HEK293 (cell line): ENCODE measurements around the gene ACAP2.

ENCODE experiments used
- CTCF ChIA-PET: fragments of 350-600 bp; formaldehyde crosslinking; extraction: SDS; loops from one replicate; lab custom pipeline; 2021; ENCODE audit warnings: antibody characterized with exemption; lab: Yijun Ruan, JAX
- POLR2A ChIA-PET: fragments of 300-600 bp; formaldehyde crosslinking; extraction: SDS; loops from one replicate; lab custom pipeline; 2020; ENCODE audit warnings: antibody characterized with exemption, inconsistent platforms; lab: Yijun Ruan, JAX
- H3K27ac ChIP-seq: fragments of 200-500 bp; sonication (Bioruptor generic); 2 replicates; pipeline ENCODE4 v1.5.1; 2014; ENCODE audit warnings: low read depth, low read length, control low read depth, inconsistent platforms; ENCODE audit errors: extremely low read depth
- H3K36me3 ChIP-seq, 2 experiments: fragments of 200-500 bp in 1 of 2; sonication (Bioruptor generic) in 1 of 2; 1 replicate in 1 of 2; 2 replicates in 1 of 2; pipeline ENCODE4 v1.5.1; 2014 to 2017; ENCODE audit warnings: inconsistent platforms in 2 of 2, low read length in 2 of 2; ENCODE audit not compliant: control insufficient read depth in 2 of 2, insufficient read depth in 1 of 2
- H3K4me1 ChIP-seq: fragments of 200-500 bp; sonication (Bioruptor generic); 2 replicates; pipeline ENCODE4 v1.5.1; 2014; ENCODE audit warnings: mild to moderate bottlenecking, low read length, inconsistent platforms; ENCODE audit not compliant: control insufficient read depth, insufficient read depth
- H3K4me3 ChIP-seq: 2 replicates; pipeline ENCODE4 v1.5.1; 2011; ENCODE audit warnings: low read depth, mild to moderate bottlenecking, control low read depth, low read length, moderate library complexity
- H3K9me3 ChIP-seq: fragments of 200-500 bp; sonication (Bioruptor generic); 2 replicates; pipeline ENCODE4 v1.5.1; 2014; ENCODE audit warnings: low read depth, low read length, inconsistent platforms; ENCODE audit not compliant: control insufficient read depth, insufficient read depth
- BCL11B ChIP-seq: fragments of 450-650 bp; formaldehyde crosslinking; IDR thresholded peaks from 2 replicates; pipeline ENCODE4 v1.5.1; 2016; ENCODE audit warnings: low read depth, missing biosample characterization, missing genetic modification characterization
- ELK4 ChIP-seq: IDR thresholded peaks from 2 replicates; pipeline ENCODE4 v1.6.1; 2011; ENCODE audit warnings: mild to moderate bottlenecking, low read depth, low read length, borderline replicate concordance
- GLIS1 ChIP-seq: fragments of 450-650 bp; formaldehyde crosslinking; IDR thresholded peaks from 2 replicates; pipeline ENCODE4 v1.5.1; 2016; ENCODE audit warnings: missing biosample characterization, missing genetic modification characterization
- MZF1 ChIP-seq: fragments of 450-650 bp; formaldehyde crosslinking; IDR thresholded peaks from 2 replicates; pipeline ENCODE4 v1.5.1; 2017; ENCODE audit warnings: missing biosample characterization, missing genetic modification characterization, borderline replicate concordance
- PRDM6 ChIP-seq: fragments of 450-650 bp; formaldehyde crosslinking; IDR thresholded peaks from 2 replicates; pipeline ENCODE4 v1.5.1; 2017; ENCODE audit warnings: missing biosample characterization, missing genetic modification characterization
- SP2 ChIP-seq: fragments of 450-650 bp; formaldehyde crosslinking; IDR thresholded peaks from 2 replicates; pipeline ENCODE4 v1.5.1; 2016; ENCODE audit warnings: missing biosample characterization, missing genetic modification characterization
- SP7 ChIP-seq: fragments of 450-650 bp; formaldehyde crosslinking; IDR thresholded peaks from 2 replicates; pipeline ENCODE4 v1.5.1; 2016; ENCODE audit warnings: missing biosample characterization, missing genetic modification characterization
- ZBTB20 ChIP-seq: fragments of 450-650 bp; formaldehyde crosslinking; IDR thresholded peaks from 2 replicates; pipeline ENCODE4 v1.5.1; 2016; ENCODE audit warnings: missing biosample characterization, missing genetic modification characterization
- ZBTB48 ChIP-seq: fragments of 450-650 bp; formaldehyde crosslinking; IDR thresholded peaks from 2 replicates; pipeline ENCODE4 v1.5.1; 2016; ENCODE audit warnings: missing biosample characterization, missing genetic modification characterization
- ZNF112 ChIP-seq: fragments of 450-650 bp; formaldehyde crosslinking; IDR thresholded peaks from 2 replicates; pipeline ENCODE4 v1.5.0; 2017; ENCODE audit warnings: missing biosample characterization, missing genetic modification characterization
- ZNF121 ChIP-seq: fragments of 450-650 bp; formaldehyde crosslinking; IDR thresholded peaks from 2 replicates; pipeline ENCODE4 v1.5.1; 2016; ENCODE audit warnings: missing biosample characterization, missing genetic modification characterization
- ZNF19 ChIP-seq: fragments of 450-650 bp; formaldehyde crosslinking; IDR thresholded peaks from 2 replicates; pipeline ENCODE4; 2016; ENCODE audit warnings: missing biosample characterization, missing genetic modification characterization, low read depth
- ZNF37A ChIP-seq: fragments of 450-650 bp; IDR thresholded peaks from 2 replicates; pipeline ENCODE4 v1.5.1; 2018; ENCODE audit warnings: missing biosample characterization, missing genetic modification characterization
- ZNF48 ChIP-seq: fragments of 450-650 bp; formaldehyde crosslinking; IDR thresholded peaks from 2 replicates; pipeline ENCODE4 v1.5.1; 2016; ENCODE audit warnings: missing biosample characterization, missing genetic modification characterization
- ZNF488 ChIP-seq: fragments of 450-650 bp; formaldehyde crosslinking; IDR thresholded peaks from 2 replicates; pipeline ENCODE4 v1.5.1; 2016; ENCODE audit warnings: missing biosample characterization, missing genetic modification characterization
- ZNF501 ChIP-seq: fragments of 450-650 bp; formaldehyde crosslinking; IDR thresholded peaks from 2 replicates; pipeline ENCODE4 v1.5.1; 2016; ENCODE audit warnings: missing biosample characterization, missing genetic modification characterization
- ZNF510 ChIP-seq: fragments of 450-650 bp; formaldehyde crosslinking; IDR thresholded peaks from 2 replicates; pipeline ENCODE4 v1.5.1; 2018; ENCODE audit warnings: mild to moderate bottlenecking, missing genetic modification characterization, missing biosample characterization; ENCODE audit not compliant: insufficient replicate concordance
- ZNF549 ChIP-seq: fragments of 450-650 bp; IDR thresholded peaks from 2 replicates; pipeline ENCODE4 v1.5.1; 2018; ENCODE audit warnings: missing biosample characterization, missing genetic modification characterization, mild to moderate bottlenecking, inconsistent platforms, moderate library complexity
- ZNF555 ChIP-seq: fragments of 450-650 bp; formaldehyde crosslinking; conservative IDR thresholded peaks from 2 replicates; pipeline ENCODE4 v1.5.1; 2017; ENCODE audit warnings: missing biosample characterization, mild to moderate bottlenecking, missing genetic modification characterization, inconsistent platforms
- ZNF558 ChIP-seq: fragments of 450-650 bp; formaldehyde crosslinking; IDR thresholded peaks from 2 replicates; pipeline ENCODE4 v1.5.1; 2016; ENCODE audit warnings: missing biosample characterization, missing genetic modification characterization
- ZNF561 ChIP-seq: fragments of 450-650 bp; IDR thresholded peaks from 2 replicates; pipeline ENCODE4 v1.5.1; 2018; ENCODE audit warnings: missing biosample characterization, missing genetic modification characterization, borderline replicate concordance
- ZNF580 ChIP-seq: fragments of 450-650 bp; formaldehyde crosslinking; IDR thresholded peaks from 2 replicates; pipeline ENCODE4 v1.5.1; 2016; ENCODE audit warnings: missing biosample characterization, missing genetic modification characterization
- ZNF747 ChIP-seq: fragments of 450-650 bp; formaldehyde crosslinking; IDR thresholded peaks from 2 replicates; pipeline ENCODE4 v1.5.1; 2016; ENCODE audit warnings: missing biosample characterization, missing genetic modification characterization
- ZNF768 ChIP-seq: fragments of 450-650 bp; formaldehyde crosslinking; IDR thresholded peaks from 2 replicates; pipeline ENCODE4 v1.5.1; 2018; ENCODE audit warnings: missing biosample characterization, mild to moderate bottlenecking, missing genetic modification characterization
- ZNF837 ChIP-seq: fragments of 450-650 bp; formaldehyde crosslinking; IDR thresholded peaks from 2 replicates; pipeline ENCODE4 v1.5.1; 2016; ENCODE audit warnings: missing biosample characterization, missing genetic modification characterization
- ZNF843 ChIP-seq: fragments of 450-650 bp; formaldehyde crosslinking; IDR thresholded peaks from 2 replicates; pipeline ENCODE4 v1.5.1; 2016; ENCODE audit warnings: missing biosample characterization, missing genetic modification characterization
- ZSCAN4 ChIP-seq: fragments of 450-650 bp; formaldehyde crosslinking; IDR thresholded peaks from 2 replicates; pipeline ENCODE4 v1.5.1; 2017; ENCODE audit warnings: missing biosample characterization, missing genetic modification characterization
- TF ChIP-seq, protein P1 (sequence below): fragments of 450-650 bp; formaldehyde crosslinking; IDR thresholded peaks from 2 replicates; pipeline ENCODE4 v1.5.1; 2017; ENCODE audit warnings: missing biosample characterization, mild to moderate bottlenecking, missing genetic modification characterization, moderate library complexity

Gene ACAP2

GRCh38 chr3:195227871-195228270 is 214.9 kb downstream of the ACAP2 start:
- Histone ChIP-seq H3K9me3 (no peaks in the 10 kb centered on the region), H3K4me1 (no peaks in the 10 kb centered on the region), H3K27ac (no peak overlapping the region), H3K4me3 (no peak overlapping the region), H3K36me3 (peaks cover 0 to 19% of the 10 kb centered on the region in 2 experiments; a peak in 1 of 3 replicates)
- ChIA-PET CTCF (interaction anchor here (0.6 to 0.8 kb wide), 3 partner anchors 8 to 57 kb away, joined by 3 to 4 read pairs (median 3); no protein-coding TSS in a partner anchor), POLR2A (no interaction called here)
- TF ChIP-seq ZNF549 (no peak), ZNF48 (tag by site-specific recombination) (no peak), ZNF121 (tag by site-specific recombination) (no peak), ZNF558 (no peak), MZF1 (tag by site-specific recombination) (no peak), ZNF555 (no peak), ZNF37A (tag by site-specific recombination) (no peak), ZNF19 (tag by site-specific recombination) (no peak), ZSCAN4 (tag by site-specific recombination) (no peak)
- TF ChIP-seq, protein P1, sequence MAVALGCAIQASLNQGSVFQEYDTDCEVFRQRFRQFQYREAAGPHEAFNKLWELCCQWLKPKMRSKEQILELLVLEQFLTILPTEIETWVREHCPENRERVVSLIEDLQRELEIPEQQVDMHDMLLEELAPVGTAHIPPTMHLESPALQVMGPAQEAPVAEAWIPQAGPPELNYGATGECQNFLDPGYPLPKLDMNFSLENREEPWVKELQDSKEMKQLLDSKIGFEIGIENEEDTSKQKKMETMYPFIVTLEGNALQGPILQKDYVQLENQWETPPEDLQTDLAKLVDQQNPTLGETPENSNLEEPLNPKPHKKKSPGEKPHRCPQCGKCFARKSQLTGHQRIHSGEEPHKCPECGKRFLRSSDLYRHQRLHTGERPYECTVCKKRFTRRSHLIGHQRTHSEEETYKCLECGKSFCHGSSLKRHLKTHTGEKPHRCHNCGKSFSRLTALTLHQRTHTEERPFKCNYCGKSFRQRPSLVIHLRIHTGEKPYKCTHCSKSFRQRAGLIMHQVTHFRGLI (tag by site-specific recombination), result no peak

DNA sequence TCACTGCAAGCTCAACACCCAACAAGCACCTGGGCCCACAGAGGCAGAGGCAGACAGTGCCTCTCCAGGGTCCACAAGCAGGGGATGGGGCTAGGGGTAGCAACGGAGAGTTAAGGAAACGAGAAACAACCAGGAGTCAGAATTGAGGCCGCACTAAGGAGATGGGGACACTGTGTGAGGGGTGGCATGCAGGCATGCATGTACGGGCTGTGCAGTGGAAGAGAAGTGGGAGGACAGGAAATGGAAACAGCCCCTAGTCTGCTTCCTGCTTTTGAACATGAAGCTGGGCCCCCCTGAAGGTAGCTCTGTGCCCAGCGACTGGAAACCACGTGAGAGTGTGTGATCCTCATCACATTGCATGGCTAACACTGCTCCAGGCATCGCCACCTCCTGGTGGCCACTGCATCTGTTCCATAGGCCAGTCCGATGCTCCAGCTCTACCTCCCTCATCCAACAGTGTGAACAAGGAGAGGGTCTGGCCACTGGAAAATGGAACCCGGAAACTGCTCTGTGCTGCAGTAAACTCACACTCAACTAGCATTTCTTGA is 215.8 kb downstream of the ACAP2 start:
- ChIA-PET POLR2A (no interaction called here), CTCF (interaction anchor here (0.6 to 0.8 kb wide), 3 partner anchors 28 to 56 kb away, joined by 3 to 4 read pairs (median 3); no protein-coding TSS in a partner anchor)
- Histone ChIP-seq H3K9me3 (no peaks in the 10 kb centered on the region), H3K4me3 (no peak overlapping the region), H3K27ac (no peak overlapping the region), H3K36me3 (peaks cover 0 to 19% of the 10 kb centered on the region in 2 experiments; a peak in 1 of 3 replicates), H3K4me1 (no peaks in the 10 kb centered on the region)
- TF ChIP-seq ZNF837 (no peak), SP7 (no peak), ZNF580 (no peak), SP2 (no peak), ZNF501 (tag by site-specific recombination) (no peak), ZNF768 (no peak), ZNF510 (tag by site-specific recombination) (no peak), PRDM6 (tag by site-specific recombination) (no peak), ZNF843 (tag by site-specific recombination) (no peak), ZNF488 (tag by site-specific recombination) (no peak), ZNF561 (tag by site-specific recombination) (no peak), GLIS1 (tag by site-specific recombination) (no peak), ZNF747 (tag by site-specific recombination) (no peak), ZBTB48 (tag by site-specific recombination) (no peak), ELK4 (no peak), BCL11B (tag by site-specific recombination) (no peak), ZNF121 (tag by site-specific recombination) (no peak), ZNF112 (tag by site-specific recombination) (no peak), ZBTB20 (tag by site-specific recombination) (no peak)
